Measurements from ENCODE around the gene PPP2R3C.
"Not testable (repeated sequence)": the region's sequence is repeated elsewhere in the genome, so short reads cannot be mapped to it uniquely, and the experiment has no call there.

PPP2R3C gene

DNA sequence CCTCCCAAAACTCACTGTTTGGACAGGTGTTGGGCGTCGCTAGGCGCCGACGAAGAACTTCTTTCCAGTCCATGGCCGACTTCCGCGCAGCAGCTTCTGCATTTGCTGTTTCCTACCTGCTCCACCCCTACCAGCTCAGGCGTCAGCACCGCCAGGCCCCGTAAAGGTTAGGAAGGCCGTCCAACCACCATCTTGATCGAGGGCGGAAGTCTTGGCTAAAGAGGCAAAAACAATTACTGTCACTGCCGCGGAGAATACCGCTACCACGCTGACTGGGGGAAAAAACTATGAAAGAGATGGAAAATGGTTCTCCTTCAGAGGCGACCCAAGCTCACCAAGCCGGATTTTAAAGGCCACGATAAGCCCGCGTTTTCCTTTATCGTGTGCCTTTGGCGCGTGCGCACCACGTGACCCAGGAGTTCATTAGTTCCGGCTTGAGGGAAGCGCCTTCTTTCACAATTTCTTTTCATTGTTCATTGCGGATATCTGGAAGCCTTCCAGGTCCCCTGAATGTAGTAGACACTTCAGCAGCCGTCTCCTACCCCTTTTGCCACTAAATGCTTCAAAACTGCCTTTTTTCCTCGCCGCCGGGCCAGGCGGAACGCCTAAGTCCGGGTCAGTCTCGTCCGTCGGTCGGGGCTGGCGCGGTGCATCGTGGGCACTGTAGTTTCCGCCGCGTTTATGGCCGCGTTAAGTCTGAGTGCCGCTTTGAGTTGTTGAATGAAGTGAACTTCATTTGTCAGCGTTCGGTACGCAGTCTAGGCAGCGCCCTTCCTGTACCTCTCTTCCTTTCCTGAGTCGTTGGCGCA is at the start of gene PPP2R3C, which contains the start of gene PRORP:
Gene PPP2R3C (minus strand): TSS at position 104 of the 809 bp plus-strand sequence. CDS start 31 bp downstream, at position 73.
Gene PRORP (plus strand): TSS at position 666 of the 809 bp plus-strand sequence. CDS start 694 bp downstream, outside the sequence.
- peak; percentile 77 for DNase-seq (ENCODE audit: low read depth)

- DNase-seq (ENCODE audit: low read depth): no peak
Measured at GRCh38 chr14:35167496-35167895, 45.7 kb upstream of the PPP2R3C start.

GRCh38 chr14:35164849-35165248 is 43.1 kb upstream of the PPP2R3C start:
- DNase-seq (ENCODE audit: low read depth): no peak

GRCh38 chr14:35163384-35163783 is 41.6 kb upstream of the PPP2R3C start:
- no peak for DNase-seq (ENCODE audit: low read depth)

- no peak for DNase-seq (ENCODE audit: low read depth)
Measured at GRCh38 chr14:35161231-35161630, 39.4 kb upstream of the PPP2R3C start.

DNA sequence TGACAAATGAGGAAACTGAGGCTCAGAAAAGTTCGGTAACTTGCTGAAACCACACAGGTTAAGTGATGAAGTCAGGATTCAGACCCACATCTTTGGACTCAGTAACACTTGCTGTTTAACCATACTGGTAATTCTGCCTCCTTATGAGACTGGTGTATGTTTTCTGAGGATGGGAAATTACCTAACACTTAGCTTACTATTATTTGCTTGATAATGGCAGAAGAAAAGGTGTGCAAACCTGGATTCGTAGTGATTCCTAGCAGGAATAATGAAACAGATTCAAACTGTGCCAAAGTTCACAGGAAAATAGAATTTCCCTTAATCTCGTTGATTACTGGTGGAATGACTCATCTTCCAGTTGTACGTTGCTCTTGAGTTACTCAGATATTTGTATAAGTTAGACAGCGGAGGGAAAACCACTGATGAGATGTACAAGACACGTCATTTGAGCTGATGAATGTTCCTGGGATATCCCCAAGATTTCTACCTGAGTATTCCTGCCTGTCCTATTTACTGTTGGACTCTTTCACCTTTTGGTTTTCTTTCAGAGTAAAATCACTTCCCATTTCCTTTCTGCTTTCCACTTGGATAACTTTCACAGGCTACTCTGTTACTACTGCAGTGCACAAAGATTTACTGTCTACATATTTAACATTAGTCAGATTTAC is 38.1 kb upstream of the PPP2R3C start:
- no peak for DNase-seq (ENCODE audit: low read depth)

- DNase-seq (ENCODE audit: low read depth): no peak
Measured at GRCh38 chr14:35158951-35159653, 37.3 kb upstream of the PPP2R3C start.

GRCh38 chr14:35158491-35158890 is 36.7 kb upstream of the PPP2R3C start:
- DNase-seq (ENCODE audit: low read depth): no peak

DNA sequence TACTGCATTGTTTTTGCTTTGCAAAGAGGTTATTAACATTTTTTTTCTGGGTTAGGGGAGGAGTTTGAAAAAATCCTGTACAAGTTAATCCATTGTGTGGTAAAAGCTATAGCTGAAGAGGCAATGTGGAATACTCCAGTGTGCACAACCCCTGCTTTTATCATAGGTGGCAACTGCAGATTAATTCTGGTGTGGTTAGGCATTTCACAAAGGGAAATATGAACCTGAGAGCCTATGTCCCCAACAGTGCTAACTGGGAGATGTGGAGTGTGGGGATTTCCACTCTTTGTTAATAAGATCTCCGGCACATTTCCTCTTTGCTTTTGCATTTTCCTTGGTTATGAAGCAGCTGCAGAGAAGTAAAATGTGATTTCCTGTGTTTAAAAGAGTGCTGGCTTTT is 34.2 kb upstream of the PPP2R3C start:
- no peak for DNase-seq (ENCODE audit: low read depth)

GRCh38 chr14:35154016-35154415 is 32.2 kb upstream of the PPP2R3C start:
- DNase-seq (ENCODE audit: low read depth): no peak

- not testable (repeated sequence) for DNase-seq (ENCODE audit: low read depth)
Measured at GRCh38 chr14:35152531-35152930, 30.7 kb upstream of the PPP2R3C start.

- no peak for DNase-seq (ENCODE audit: low read depth)
Measured at GRCh38 chr14:35149239-35149638, 27.4 kb upstream of the PPP2R3C start.

DNA sequence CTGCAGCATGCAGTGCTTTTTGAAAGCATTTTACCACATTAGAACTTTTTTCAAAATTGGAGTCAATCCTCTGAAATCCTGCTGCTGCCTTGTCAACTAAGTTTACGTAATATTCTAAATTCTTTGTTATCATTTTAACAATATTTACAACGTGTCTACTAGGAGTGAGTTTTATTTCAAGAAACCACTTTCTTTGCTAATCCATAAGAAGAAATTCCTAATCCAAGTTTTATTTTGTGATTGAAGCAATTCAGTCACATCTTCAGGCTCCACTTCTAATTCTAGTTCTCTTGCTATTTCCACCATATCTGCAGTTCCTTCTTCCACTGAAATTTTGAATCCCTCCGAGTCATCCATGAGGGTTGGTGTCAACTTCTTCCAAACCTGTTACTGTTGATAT is 25.9 kb upstream of the PPP2R3C start:
- no peak for DNase-seq (ENCODE audit: low read depth)

DNA sequence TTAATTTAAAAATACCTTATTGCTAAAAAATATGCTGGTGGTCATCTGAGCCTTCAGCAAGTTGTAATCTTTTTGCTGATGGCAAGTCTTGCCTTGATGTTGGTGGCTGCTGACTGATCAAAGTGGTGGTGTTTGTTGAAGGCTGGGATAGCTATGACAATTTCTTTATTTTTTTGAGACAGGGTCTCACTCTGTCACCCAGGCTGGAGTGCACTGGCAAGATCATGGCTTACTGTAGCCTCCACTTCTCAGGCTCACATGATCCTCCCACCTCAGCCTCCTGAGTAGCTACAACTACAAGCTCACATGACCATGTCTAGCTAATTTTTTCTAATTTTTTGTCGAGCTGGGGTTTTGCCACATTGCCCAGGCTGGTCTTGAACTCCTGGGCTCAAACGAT is 25.4 kb upstream of the PPP2R3C start:
- no peak for DNase-seq (ENCODE audit: low read depth)

GRCh38 chr14:35146711-35147149 is 24.9 kb upstream of the PPP2R3C start:
- no peak for DNase-seq (ENCODE audit: low read depth)

DNA sequence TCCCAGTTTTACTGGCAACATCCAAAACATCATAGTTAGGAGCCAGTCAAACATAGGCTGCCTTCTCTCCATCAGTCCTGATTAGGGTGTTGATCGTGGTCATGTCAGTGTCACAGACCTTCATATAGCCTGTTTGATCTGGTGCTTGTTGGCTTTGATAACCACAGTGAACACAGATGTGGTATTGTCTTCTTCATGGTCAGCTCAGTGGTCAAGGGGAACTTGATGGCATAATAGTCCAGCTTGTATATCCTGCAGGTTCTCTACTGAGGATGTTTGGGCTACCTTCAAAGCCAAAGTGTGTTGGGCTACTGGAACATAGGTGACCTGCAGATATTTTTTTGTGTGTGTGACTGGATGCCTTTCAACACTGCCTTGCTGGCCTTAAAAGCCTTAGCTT is 22.2 kb upstream of the PPP2R3C start:
- no peak for DNase-seq (ENCODE audit: low read depth)

GRCh38 chr14:35140718-35141581 is 19.2 kb upstream of the PPP2R3C start:
- DNase-seq (ENCODE audit: low read depth): no peak

GRCh38 chr14:35138585-35138984 is 16.8 kb upstream of the PPP2R3C start:
- no peak for DNase-seq (ENCODE audit: low read depth)

DNA sequence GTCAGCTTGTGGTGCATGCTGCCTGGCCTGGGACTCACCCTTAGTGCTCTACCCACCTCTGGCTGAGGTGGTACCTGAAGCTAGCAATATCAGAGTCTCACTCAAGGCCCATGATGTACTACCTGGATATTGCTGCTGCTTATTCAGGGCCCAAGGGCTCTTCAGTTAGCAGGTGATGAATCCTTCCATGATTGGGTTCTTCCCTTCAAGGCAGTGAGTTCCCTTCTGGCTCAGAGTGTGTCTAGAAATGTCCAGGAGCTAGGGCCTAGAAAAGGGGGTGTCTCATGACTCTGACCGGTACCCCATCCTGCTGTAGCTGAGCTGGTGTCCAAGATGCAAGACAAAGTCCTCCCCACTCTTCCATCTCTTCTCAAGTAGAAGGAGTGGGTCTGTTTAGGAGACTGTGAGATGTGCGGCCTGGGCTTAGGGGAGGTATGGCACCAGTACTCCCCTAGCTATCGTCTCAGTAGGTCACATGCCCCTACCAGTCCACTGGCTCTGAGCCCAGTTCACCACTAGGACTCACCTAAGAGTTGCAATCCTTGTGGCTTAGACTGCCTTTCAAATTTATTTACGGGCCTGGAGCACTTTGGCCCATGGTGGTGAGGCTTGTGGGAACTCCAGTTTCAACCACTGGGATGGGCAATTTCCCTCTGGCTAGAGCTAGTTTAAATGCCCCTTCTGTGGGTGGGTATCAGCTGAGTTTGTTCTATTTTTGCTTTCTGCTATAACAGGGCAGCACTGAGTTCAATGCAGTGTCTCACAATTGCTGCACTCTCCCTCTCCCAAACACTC is 12.7 kb upstream of the PPP2R3C start:
- DNase-seq (ENCODE audit: low read depth): no peak

DNA sequence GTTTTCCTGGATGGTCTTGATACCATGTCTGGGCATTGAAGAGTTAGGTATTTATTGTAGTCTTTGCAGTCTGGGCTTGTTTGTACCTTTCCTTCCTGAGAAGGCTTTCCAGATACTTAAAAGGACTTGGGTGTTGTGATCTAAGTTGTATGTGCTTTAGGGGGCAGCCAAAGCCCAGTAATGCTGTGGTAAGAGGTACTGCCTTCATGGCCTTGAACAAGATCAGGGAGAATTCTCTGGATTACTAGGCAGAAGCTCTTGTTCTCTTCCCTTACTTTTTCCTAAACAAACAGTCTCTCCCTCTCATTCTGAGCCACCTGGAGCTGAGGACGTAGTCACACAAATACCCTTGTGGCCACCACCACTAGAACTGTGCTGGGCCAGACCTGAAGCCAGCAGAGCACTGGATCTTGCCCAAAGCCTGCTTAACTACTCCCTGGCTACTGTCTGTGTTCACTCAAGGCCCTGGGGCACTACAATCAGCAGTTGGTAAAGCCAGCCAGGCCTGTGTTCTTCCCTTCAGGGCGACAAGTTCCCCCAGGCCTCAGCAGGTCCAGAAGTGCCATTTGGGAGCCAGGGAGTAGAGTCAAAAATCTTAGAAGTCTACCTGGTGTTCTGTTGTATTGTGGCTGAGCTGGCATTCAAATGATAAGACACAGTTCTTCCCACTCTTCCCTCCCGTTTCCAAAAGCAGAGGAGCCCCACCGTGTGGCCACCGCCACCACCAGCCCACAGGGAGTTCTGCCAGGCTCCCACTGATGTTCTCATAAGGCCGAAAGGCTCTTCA is 11.9 kb upstream of the PPP2R3C start:
- DNase-seq (ENCODE audit: low read depth): no peak

All from activated T-cell treated with anti-CD3 and anti-CD28 coated beads for 48 hours (primary cell).